ENCODE measurements around the gene UBE2R2. TPM values are rescaled to one million over a fixed set of nuclear protein-coding genes. Genes with fewer than 3 reads are reported as not detected.

The UBE2R2 gene
- total and polyA plus RNA-seq, 4 donors: 16.2 to 29.5 (median 27.4) TPM

DNA sequence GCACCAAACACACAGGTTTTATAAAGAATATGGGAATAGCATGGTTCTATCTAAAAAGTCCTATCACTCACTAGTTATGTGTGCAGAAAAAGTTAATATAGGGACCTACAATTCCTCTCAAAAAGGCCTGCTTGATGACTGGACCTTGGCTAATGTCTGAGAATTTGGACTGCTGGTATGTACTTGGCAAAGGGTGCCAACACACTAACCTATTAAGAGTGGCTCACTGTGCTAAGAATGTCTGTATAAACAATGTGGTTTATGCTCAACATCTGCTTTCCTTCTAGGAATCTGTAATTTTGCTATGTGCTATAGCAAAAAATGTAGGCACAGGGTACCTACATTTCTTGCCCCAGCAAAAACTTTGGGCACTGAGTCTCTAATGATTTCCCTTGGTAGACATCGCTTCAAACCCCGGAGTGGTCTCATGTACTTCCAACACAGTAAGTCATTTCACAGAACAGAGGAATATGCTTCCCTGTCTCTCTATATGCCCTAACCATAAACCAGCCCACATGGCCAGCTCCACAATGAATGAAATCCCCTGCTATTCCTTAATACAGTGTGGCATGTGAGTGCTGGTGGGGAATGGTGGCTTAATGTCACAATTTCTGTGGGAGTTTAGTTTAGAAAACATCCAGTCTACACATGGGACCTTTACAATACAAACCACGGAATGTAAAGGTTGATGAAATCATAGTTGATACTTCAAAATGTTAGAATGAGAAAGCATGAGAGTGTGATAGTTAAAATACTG lies 130.0 kb downstream of the UBE2R2 start:
- TF ChIP-seq CTCF (IDR thresholded peaks at IDR 0.05; ENCODE audit: control extremely low read depth, extremely low read depth): no peak
- Histone ChIP-seq H3K9ac (ENCODE audit: insufficient read depth in 1 of 2, low read length in 2 of 2) (no peak overlapping the region), H3K27me3 (ENCODE audit: control insufficient read depth in 3 of 3, insufficient read depth in 3 of 3, low read length in 2 of 3) (no peaks in the 10 kb centered on the region), H3K4me3 (no peak overlapping the region), H3K36me3 (ENCODE audit: control insufficient read depth in 4 of 4, insufficient read depth in 4 of 4, low read length in 4 of 4) (peaks cover 13 to 31% (median 16%) of the 10 kb centered on the region in 4 donors), H3K27ac (ENCODE audit: low read depth in 1 of 2, low read length in 1 of 2) (no peak overlapping the region), H3K4me1 (ENCODE audit: control insufficient read depth in 5 of 5, insufficient read depth in 5 of 5, low read length in 5 of 5) (peaks cover 0 to 7% (median 0%) of the 10 kb centered on the region in 5 donors), H3K9me3 (ENCODE audit: control insufficient read depth in 4 of 4, insufficient read depth in 3 of 4, low read length in 3 of 4) (no peaks in the 10 kb centered on the region)
- DNase-seq: no peak
- WGBS, 2 donors: 88 to 95% methylated on average over 3 of the region's 3 CpGs
- no peak for ATAC-seq (ENCODE audit: insufficient read depth, low FRiP score)

- no peak for TF ChIP-seq CTCF (IDR thresholded peaks at IDR 0.05; ENCODE audit: control extremely low read depth, extremely low read depth)
- Histone ChIP-seq H3K27me3 (ENCODE audit: control insufficient read depth in 3 of 3, insufficient read depth in 3 of 3, low read length in 2 of 3) (no peaks in the 10 kb centered on the region), H3K9me3 (ENCODE audit: control insufficient read depth in 4 of 4, insufficient read depth in 3 of 4, low read length in 3 of 4) (no peaks in the 10 kb centered on the region), H3K9ac (ENCODE audit: insufficient read depth in 1 of 2, low read length in 2 of 2) (no peak overlapping the region), H3K4me1 (ENCODE audit: control insufficient read depth in 5 of 5, insufficient read depth in 5 of 5, low read length in 5 of 5) (peaks cover 0 to 7% (median 0%) of the 10 kb centered on the region in 5 donors), H3K27ac (ENCODE audit: low read depth in 1 of 2, low read length in 1 of 2) (no peak overlapping the region), H3K36me3 (ENCODE audit: control insufficient read depth in 4 of 4, insufficient read depth in 4 of 4, low read length in 4 of 4) (peaks cover 9 to 21% (median 11%) of the 10 kb centered on the region in 4 donors), H3K4me3 (no peak overlapping the region)
- 85 to 95% methylated on average over 1 of the region's 1 CpG for WGBS, 2 donors
- ATAC-seq (ENCODE audit: insufficient read depth, low FRiP score): no peak
- no peak for DNase-seq
Measured at GRCh38 chr9:33950371-33950770, 133.4 kb downstream of the UBE2R2 start.

GRCh38 chr9:33952066-33952465 lies 135.1 kb downstream of the UBE2R2 start:
- Histone ChIP-seq H3K4me1 (ENCODE audit: control insufficient read depth in 5 of 5, insufficient read depth in 5 of 5, low read length in 5 of 5) (no peaks in the 10 kb centered on the region), H3K27me3 (ENCODE audit: control insufficient read depth in 3 of 3, insufficient read depth in 3 of 3, low read length in 2 of 3) (no peaks in the 10 kb centered on the region), H3K9ac (ENCODE audit: insufficient read depth in 1 of 2, low read length in 2 of 2) (no peak overlapping the region), H3K4me3 (no peak overlapping the region), H3K36me3 (ENCODE audit: control insufficient read depth in 4 of 4, insufficient read depth in 4 of 4, low read length in 4 of 4) (peaks cover 10 to 28% (median 17%) of the 10 kb centered on the region in 4 donors), H3K9me3 (ENCODE audit: control insufficient read depth in 4 of 4, insufficient read depth in 3 of 4, low read length in 3 of 4) (no peaks in the 10 kb centered on the region), H3K27ac (ENCODE audit: low read depth in 1 of 2, low read length in 1 of 2) (no peak overlapping the region)
- TF ChIP-seq CTCF (IDR thresholded peaks at IDR 0.05; ENCODE audit: control extremely low read depth, extremely low read depth): no peak
- 58 to 78% methylated on average over 2 of the region's 2 CpGs for WGBS, 2 donors
- DNase-seq: no peak
- no peak for ATAC-seq (ENCODE audit: insufficient read depth, low FRiP score)

Data from lung (tissue), 12 donors.